Measurements from ENCODE around the gene KIF1A. TPM values are rescaled to one million over a fixed set of nuclear protein-coding genes. Genes with fewer than 3 reads are reported as not detected.

KIF1A gene
- total and polyA plus RNA-seq, 10 of the 15 experiments (the other 5 are each of a cell fraction or from before 2014, with no cell fraction given) = 0.04 to 0.95 (median 0.06) TPM; not detected in 5

GRCh38 chr2:240764605-240765004, 55.4 kb downstream of the KIF1A start:
- no peaks in the 10 kb centered on the region for H3K36me3 ChIP-seq (ENCODE audit: control insufficient read depth in 2 of 2, insufficient read depth in 2 of 2, low read length in 1 of 2)
- ChIA-PET RAD21 (ENCODE audit: unreplicated experiment) (interaction anchor here (0.6 kb wide), 1 partner anchor 658 kb away, joined by 3 read pairs; no protein-coding TSS in a partner anchor), CTCF (no interaction called here), SMC1A (ENCODE audit: uncharacterized antibody, unreplicated experiment) (no interaction called here), POLR2A (no interaction called here)
- TF ChIP-seq JUNB (IDR thresholded peaks at IDR 0.05) = no peak
- no peak for TF ChIP-seq EED (IDR thresholded peaks at IDR 0.05; ENCODE audit: low read depth)
- no peak for TF ChIP-seq NRF1 (conservative IDR thresholded peaks at IDR 0.05; ENCODE audit: low read depth, low read length)
- no peak for TF ChIP-seq PRDM15 (CRISPR knock-in tag; IDR thresholded peaks at IDR 0.05)
- no peak for TF ChIP-seq EZH2 (IDR thresholded peaks at IDR 0.05; ENCODE audit: borderline replicate concordance, control insufficient read depth, low read depth, low read length)
- TF ChIP-seq IRF3 (IDR thresholded peaks at IDR 0.05) = no peak
- no peak for TF ChIP-seq ZSCAN29 (IDR thresholded peaks at IDR 0.05)
- TF ChIP-seq NFYB (IDR thresholded peaks at IDR 0.05; ENCODE audit: insufficient read depth, low read depth, low read length) = no peak
- no peak for TF ChIP-seq ZZZ3 (IDR thresholded peaks at IDR 0.05; ENCODE audit: control insufficient read depth, insufficient read length, low read depth)
- TF ChIP-seq HSF1 (IDR thresholded peaks at IDR 0.05; ENCODE audit: low read depth, low read length) = no peak
- TF ChIP-seq ATF3 (IDR thresholded peaks at IDR 0.05; ENCODE audit: borderline replicate concordance, extremely low read depth, low read depth, low read length) = no peak
- H3K9me3 ChIP-seq (replicated peaks; ENCODE audit: control insufficient read depth, insufficient read depth, low read length) = no peaks in the 10 kb centered on the region
- no peak overlapping the region for H3K4me2 ChIP-seq (ENCODE audit: control insufficient read depth, insufficient read depth)
- no peak overlapping the region for H3K4me3 ChIP-seq
- BruUV-seq (replicated peaks) = no TSS peak
- H3K79me2 ChIP-seq (ENCODE audit: control insufficient read depth, insufficient read depth, low read length) = no peaks in the 10 kb centered on the region
- 18% methylated on average over 5 of the region's 5 CpGs for WGBS (ENCODE audit: insufficient coverage, insufficient replicate concordance, low lambda C conversion rate, missing lambda C conversion rate)
- DNase-seq (ENCODE audit: low read depth, low spot score) (no peak), ATAC-seq (no peak), FAIRE-seq (no peak)
- H3K9ac ChIP-seq (ENCODE audit: control insufficient read depth, insufficient read depth, low read length) = no peak overlapping the region
- H4K20me1 ChIP-seq (ENCODE audit: control insufficient read depth, insufficient read depth) = no peaks in the 10 kb centered on the region
- in situ Hi-C loops (cut with MboI) = no loop called here
- no peaks in the 10 kb centered on the region for H3K27me3 ChIP-seq (replicated peaks in 1 of 2; ENCODE audit: control insufficient read depth in 2 of 2, insufficient read depth in 2 of 2, low read length in 1 of 2)
- H3K27ac ChIP-seq (ENCODE audit: control insufficient read depth, insufficient read depth) = no peak overlapping the region
- H3K4me1 ChIP-seq (ENCODE audit: control insufficient read depth, insufficient read depth, low read length) = no peaks in the 10 kb centered on the region
- intact Hi-C loops (cut with micrococcal nuclease; ENCODE audit: unreplicated experiment) = no loop called here
- no peak overlapping the region for H2AFZ ChIP-seq (ENCODE audit: control insufficient read depth, low read depth, low read length)
